Ecto neural progenitor cell (in vitro differentiated cells): ENCODE results near the gene ATP5PD.
A peak's percentile ranks its signal among the peaks of the same experiment; 100 is the strongest.
"Not testable (repeated sequence)": the region's sequence is repeated elsewhere in the genome, so short reads cannot be mapped to it uniquely, and the experiment has no call there.

ENCODE experiments used
- DNase-seq: peaks from one replicate; pipeline ENCODE4 v3.0.0-alpha.2; 2018; ENCODE audit warnings: low spot score

The ATP5PD gene

DNA sequence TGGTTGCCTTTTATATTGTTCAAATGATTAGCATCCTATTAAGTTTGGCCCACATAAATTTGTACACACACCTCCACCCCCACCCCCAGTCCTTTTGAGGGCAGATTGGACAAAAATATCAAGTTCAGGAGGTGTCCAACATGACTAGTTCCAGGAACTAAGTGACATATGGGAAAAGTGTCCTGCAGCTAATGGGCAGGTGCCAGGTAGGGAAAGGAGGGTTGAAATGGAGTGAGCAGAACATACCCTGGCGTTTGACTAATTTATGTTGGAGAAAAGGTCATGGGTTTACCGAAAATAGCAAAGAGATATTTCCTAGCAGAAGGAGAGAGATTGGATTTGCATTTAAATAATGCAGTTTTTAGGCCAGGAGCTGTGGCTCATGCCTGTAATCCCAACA, 5.2 kb upstream of the ATP5PD start:
- DNase-seq = no peak

DNA sequence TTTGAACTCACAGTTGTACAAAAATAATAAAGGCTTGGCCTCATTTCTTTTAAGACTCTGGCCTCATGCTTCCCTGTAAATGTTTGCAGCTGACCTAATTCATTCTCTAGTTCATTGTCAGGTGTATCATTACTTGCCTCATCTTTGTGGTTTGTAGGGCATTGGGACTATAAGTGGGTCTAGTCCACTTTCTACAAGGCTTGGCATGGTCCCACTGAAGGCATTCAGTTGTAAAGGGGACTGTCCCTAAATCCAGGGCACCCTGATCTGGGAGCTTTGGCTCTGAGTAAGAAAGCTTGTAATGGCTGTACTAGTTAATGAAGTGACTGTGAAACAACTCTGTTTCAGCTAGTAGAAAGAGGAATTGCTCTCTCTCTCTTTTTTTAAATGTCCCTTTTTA, 2.9 kb upstream of the ATP5PD start:
- DNase-seq = no peak

GRCh38 chr17:75049057-75049456, 2.3 kb upstream of the ATP5PD start:
- DNase-seq = no peak

DNA sequence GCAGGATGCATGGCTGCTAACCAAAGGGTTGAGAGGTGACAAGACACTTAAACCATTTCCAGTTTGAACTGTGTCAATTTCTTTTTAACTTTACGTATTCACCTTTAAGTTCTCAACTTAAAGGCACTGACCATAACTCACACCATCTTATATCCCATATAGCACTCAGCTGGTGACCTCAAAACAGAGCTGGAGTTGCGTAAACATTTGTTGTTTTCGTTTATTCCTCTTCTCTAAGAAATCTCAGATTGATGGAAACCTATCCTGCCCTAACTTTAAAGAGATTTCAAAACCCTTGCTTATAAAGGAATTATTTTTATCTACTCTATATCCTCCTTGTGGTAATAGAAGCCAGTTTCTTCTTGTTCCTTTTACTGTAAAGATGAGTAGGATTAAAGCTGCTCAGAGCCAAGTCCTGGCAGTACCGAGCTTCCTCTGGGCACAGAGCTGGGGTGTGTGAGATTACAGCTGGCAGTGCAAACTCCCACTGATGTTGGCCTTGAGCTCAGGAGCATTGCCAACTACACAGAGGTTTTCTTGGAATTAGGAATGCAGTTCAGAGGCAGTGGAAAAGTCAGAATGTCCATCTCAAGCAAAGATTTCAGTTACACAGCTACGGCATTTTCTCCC, 1.6 kb upstream of the ATP5PD start:
- DNase-seq = no peak

GRCh38 chr17:75047398-75048098, 779 bp upstream of the ATP5PD start:
- DNase-seq = peak; percentile 78

- not testable (repeated sequence) for DNase-seq
Observed at GRCh38 chr17:75045946-75046406, 793 bp downstream of the ATP5PD start.

GRCh38 chr17:75044716-75045115, 2.1 kb downstream of the ATP5PD start:
- DNase-seq = no peak

DNA sequence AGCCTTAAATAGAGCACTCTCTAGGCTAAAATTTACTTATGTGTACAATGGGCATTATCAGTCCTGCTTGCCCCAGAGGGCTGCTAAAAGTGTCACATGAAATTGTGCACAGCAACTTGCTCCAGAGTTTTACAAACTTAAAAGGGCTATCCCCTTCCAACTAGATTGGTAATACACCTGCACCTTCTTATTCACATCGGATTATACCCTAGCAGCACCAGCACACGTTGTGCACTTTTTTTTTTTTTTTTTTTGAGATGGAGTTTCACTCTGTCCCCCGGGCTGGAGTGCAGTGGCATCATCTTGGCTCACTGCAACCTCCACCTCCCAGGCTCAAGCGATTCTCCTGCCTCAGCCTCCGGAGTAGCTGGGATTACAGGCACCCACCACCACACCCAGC, 3.0 kb downstream of the ATP5PD start:
- not testable (repeated sequence) for DNase-seq

DNA sequence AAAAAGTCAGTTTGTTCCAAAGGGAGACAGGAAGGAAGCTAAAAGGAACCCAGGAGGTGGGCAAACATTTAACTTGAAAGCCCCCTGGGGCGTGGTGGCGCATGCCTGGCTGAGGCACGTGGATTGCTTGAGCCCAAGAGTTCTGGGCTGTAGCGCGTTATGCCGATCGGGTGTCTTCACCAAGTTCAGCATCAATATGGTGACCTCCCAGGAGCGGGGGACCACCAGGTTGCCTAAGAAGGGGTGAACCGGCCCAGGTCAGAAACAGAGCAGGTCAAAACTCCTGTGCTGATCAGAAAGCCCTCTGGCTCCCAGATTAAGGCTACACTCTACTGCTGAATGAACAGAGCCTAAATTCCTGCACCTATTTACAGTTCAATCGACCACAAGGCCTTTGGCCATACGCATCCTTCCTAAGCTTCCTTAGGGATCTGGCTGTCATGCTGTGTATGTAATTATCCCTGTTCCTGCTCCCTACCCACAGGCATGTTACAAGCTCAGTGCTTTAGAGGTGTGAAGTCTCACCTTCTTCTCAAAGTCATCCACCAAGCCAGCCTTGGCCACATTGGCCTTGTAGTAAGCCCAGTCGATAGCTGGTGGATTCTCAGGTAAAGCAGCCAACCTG, 5.0 kb downstream of the ATP5PD start:
- DNase-seq = no peak

DNA sequence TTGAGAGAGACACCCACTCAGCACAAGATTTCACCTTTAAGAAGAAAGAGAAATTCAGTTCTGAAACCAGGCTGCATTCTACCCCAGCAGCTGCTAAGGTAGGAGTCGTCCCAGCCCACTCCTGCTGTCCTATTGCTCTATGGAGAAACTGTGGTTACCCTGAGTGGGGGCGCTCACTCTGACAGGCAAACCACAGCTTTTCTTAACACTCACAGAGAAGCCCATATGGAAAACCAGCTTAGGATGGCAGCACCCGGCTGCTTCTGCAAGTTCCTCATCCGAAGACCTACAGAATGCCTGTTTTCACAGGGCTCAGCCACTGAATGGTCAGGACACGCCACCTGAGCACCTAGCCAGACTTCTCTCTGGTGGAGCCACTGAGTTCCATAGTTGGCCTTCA, 7.5 kb downstream of the ATP5PD start:
- DNase-seq = no peak

GRCh38 chr17:75036643-75037268, 10.0 kb downstream of the ATP5PD start:
- DNase-seq = no peak

DNA sequence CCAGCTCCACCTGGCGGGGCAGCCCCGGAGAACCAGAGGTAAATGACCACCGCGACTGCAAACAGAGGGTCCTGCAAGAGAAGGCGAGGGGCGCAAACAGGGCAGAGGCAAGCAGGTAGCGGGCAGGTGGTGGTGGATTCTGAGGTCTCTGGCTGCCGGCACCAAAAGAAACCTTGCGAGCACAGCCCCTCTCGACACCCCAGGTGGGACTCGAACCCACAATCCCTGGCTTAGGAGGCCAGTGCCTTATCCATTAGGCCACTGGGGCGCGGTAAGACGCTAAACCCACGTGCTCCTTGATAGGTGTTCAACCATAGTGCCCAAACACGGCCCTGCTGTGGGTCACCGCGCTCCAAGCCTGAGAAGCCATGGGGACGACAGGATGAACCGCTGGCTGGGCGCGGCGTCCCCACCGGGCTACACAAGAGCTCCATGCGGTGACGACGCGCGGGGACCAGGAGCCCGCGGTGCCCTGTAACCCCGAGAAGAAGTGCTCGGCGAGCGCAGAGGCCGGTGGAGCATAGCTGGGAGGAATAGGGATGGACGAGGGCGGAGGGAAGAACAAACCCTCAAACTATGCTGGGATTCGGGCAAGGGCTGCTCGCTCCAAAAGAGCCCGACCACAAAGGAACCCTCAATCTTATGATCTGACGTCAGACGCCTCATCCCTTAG, 12.4 kb downstream of the ATP5PD start:
- peak; percentile 98 for DNase-seq

DNA sequence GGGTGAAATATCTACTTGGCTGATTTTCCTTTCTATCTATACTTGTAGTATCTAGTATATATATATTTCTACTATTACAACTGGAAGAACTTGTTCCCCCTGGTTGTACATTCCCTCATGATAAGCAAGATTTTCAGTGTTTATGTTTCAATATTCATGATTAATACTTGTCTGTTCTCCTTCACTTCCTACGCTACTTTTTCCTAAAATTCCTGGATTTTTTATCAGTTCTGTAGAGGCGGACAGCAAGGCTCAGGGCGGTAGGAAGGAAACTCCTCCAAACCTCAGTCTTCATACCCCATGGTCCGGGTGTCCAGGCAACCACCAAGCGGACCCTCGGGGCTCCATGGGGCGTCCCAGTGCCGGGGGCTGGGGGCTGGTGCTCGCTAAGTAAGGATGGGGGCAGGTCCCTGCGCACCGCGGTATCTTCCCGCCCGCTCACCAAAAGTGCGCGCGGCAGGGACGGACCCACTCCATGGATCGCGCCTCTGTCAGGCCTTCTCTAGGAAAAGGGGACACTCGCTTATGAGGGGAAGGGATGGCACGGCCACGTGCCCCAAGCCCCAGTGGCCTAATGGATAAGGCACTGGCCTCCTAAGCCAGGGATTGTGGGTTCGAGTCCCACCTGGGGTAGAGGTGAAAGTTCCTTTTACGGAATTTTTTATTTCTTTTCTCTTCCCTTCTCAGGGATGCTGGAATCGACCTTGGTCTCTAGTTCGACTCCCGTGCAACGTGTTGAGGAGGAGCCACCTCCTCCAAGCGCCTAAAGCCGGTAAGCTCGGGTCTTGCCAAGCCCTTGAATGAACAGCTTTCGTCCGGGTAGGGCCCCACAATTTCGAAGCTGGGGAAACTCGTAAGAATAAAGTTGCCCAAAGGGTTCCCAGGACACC, 13.2 kb downstream of the ATP5PD start:
- peak; percentile 100 for DNase-seq

- no peak for DNase-seq
Observed at GRCh38 chr17:75032720-75033280, 14.0 kb downstream of the ATP5PD start.

DNA sequence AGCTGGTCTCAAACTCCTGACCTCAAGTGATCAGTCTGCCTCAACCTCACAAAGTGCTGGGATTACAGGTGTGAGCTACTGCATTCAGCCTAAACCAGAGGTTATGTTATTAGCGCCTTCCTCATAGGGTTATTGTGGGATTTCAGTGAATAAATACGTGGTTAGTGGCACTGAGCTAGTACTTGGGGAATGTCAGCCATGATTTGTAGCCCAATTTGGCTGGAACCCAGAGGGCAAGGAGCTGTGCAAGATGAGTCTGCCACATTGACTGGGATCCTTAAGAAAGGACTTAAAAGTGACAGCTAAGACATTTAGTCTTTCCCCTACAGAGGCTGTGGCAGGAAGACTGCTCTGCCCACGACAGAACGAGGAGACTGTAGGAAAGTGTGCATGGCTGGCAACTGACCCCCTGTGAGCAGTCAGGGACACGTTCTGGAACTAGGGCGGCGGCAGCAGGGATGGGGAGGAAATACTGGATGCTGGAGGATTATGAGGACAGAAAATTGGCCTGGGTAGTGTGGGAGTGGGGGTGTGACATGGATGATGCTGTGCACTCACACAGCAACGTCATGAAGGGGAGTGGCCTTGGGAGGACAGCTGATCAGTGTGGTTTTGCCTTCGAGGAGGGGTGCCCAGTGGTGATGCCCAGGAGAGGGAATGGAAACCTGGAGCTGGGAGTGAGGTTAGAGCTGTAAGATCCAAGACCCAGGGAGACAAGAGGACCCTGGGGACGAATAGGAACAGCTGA, 14.6 kb downstream of the ATP5PD start:
- peak; percentile 62 for DNase-seq

DNA sequence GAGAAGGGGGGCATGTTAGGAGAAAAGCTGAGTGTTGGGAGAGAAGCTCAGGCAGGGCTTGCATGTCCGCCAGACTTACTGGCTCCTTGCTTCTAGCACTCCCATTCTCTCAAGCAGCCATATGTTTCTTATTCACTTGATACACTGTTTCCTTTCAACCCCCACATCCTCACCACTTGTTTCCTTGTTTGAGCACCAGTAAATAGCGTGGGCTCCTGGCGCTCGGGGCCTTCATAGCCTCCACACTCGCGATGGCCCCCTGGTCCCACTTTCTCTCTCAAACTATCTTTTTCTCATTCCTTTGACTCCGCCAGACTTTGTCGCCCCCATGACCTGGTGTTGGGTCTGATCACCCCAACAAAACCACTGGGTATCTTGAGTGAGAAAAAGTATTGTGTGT, 16.6 kb downstream of the ATP5PD start:
- no peak for DNase-seq

DNA sequence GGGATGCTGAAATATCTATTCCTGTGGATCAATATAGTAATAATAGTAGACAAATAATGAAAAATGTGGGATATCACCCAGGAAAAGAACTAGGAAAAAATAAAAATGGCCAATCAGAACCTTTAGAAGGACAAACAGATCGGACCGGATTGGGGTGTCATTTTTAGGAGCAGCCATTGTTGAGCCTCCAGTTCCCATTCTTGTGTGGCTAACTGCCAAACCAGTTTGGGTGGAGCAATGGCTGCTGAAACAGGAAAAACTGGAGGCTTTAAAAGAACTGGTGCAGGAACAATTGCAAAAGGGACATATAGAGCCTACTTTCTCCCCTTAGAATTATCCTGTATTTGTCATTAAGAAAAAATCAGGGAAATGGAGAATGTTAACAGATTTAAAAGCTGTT, 20.1 kb downstream of the ATP5PD start:
- DNase-seq = not testable (repeated sequence)

DNA sequence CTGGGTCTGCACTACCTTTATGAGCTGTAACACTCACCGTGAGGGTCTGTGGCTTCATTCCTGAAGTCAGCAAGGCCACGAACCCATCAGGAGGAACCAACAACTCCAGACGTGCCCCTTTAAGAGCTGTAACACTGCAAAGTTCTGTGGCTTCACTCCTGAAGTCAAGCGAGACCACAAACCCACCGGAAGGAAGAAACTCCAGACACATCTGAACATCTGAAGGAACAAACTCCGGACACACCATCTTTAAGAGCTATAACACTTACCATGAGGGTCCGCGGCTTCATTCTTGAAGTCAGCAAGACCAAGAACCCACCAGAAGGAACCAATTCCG, 21.4 kb downstream of the ATP5PD start:
- DNase-seq = not testable (repeated sequence)

DNA sequence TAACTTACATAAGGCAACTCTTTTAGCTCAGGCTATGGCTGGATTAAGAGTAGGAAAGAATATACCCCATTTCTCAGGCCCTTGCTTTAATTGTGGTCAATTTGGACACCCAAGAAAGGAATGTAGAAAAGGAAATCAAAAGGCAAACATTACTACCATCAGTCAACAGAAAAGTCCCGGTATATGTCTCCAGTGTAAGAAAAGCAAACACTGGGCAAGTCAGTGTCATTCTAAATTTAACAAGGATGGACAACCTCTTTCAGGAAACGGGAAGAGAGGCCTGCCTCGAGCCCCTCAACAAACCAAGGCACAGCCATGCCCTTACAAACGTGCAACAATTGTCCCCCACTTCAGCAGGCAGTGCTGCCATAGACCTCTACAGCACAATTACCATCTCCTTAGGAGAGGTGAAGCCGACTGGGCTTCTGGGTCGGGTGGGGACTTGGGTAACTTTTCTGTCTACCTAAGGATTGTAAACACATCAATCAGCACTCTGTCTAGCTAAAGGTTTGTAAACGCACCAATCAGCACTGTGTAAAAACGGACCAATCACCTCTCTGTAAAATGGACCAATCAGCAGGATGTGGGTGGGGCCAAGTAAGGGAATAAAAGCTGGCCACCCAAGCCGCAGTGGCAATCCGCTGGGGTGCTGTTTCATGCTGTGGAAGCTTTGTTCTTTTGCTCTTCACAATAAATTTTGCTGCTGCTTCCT, 21.9 kb downstream of the ATP5PD start:
- DNase-seq = no peak
